Thyroid gland (tissue), 4 donors: ENCODE data around the gene COL3A1. TPM values are rescaled to one million over a fixed set of nuclear protein-coding genes. Genes with fewer than 3 reads are reported as not detected.

Experiments used
- DNase-seq, 2 donors: peaks; one replicate each; pipeline ENCODE4 v3.0.0-alpha.2; 2019
- H3K27ac ChIP-seq, 3 donors: fragments of 200-600 bp; sonication (generic); 1 replicate in 2 of 3; 2 replicates in 1 of 3; pipeline ENCODE4 v1.5.1; 2016 to 2019; ENCODE audit warnings: mild to moderate bottlenecking in 1 of 3, moderate library complexity in 1 of 3
- H3K27me3 ChIP-seq: fragments of 200-600 bp; sonication (generic); one replicate; pipeline ENCODE4 v1.5.1; 2019
- H3K36me3 ChIP-seq, 2 donors: fragments of 200-600 bp; sonication (generic); one replicate each; pipeline ENCODE4 v1.5.1; 2016 to 2019
- H3K4me1 ChIP-seq, 2 donors: fragments of 200-600 bp; sonication (generic); one replicate each; pipeline ENCODE4 v1.5.1; 2017 to 2019
- H3K4me3 ChIP-seq, 3 donors: fragments of 200-600 bp; sonication (generic); replicated peaks in 1 of 3; 1 replicate in 2 of 3; 2 replicates in 1 of 3; pipeline ENCODE4 v1.5.1; 2016; ENCODE audit warnings: mild to moderate bottlenecking in 1 of 3
- H3K9me3 ChIP-seq: fragments of 200-600 bp; sonication (generic); one replicate; pipeline ENCODE4 v1.5.1; 2017
- POLR2A ChIP-seq, 2 donors: fragments of 450-650 bp; IDR thresholded peaks; one replicate each; pipeline ENCODE4 v1.6.1; 2017; ENCODE audit warnings: antibody characterized with exemption in 2 of 2, mild to moderate bottlenecking in 2 of 2, moderate library complexity in 1 of 2
- WGBS, 2 donors: methylation state at CpG; one replicate each; pipeline ENCODE4 v1.1.5; 2017; 5-methylcytosine and 5-hydroxymethylcytosine counted together
- intact Hi-C: fragments of 100-400 bp; cut with DNase I; formaldehyde crosslinking; loops from one replicate; pipeline ENCODE4 v1.15.1; 2023
- total RNA-seq, 4 donors: library from RNA; depleted of rRNA; stranded (reverse); fragments of >200 nt; gene quantifications; one replicate each; pipeline ENCODE4 v1.2.3, GENCODE V29; 2016
- TF ChIP-seq, protein P1 (sequence below), 6 experiments: fragments of 200-600 bp in 3 of 6; fragments of 450-650 bp in 3 of 6; sonication (generic) in 3 of 6; IDR thresholded peaks; one replicate each; pipeline ENCODE4 v1.5.1; 2016 to 2019; ENCODE audit warnings: antibody characterized with exemption in 6 of 6, mild to moderate bottlenecking in 2 of 6, inconsistent platforms in 1 of 6, moderate library complexity in 1 of 6

COL3A1 gene
- total RNA-seq = 100 to 1,000 TPM in 1 of 4 donors, 10 to 100 TPM in 3; 36.4 to 151 (median 62.3) TPM

DNA sequence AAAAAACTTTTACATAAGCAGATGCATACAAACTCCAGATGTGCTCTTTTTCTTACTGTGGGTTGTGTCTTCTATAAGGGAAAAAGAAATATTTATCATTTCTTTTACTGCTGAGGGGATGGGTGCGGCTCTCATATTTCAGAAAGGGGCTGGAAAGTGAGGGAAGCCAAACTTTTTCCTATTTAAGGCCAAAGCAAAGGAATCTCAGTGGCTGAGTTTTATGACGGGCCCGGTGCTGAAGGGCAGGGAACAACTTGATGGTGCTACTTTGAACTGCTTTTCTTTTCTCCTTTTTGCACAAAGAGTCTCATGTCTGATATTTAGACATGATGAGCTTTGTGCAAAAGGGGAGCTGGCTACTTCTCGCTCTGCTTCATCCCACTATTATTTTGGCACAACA, at the start of gene COL3A1:
Gene COL3A1, plus strand, starts transcription at position 210 of the 400 bp plus-strand sequence. Its CDS starts 117 bp downstream, at position 327.
- Histone ChIP-seq H3K4me3 (peak within 1 kb of the TSS in 2 of 3 donors; percentile 4), H3K4me1 (peaks cover 3 to 5% of the 10 kb centered on the region in 2 donors), H3K9me3 (no peaks in the 10 kb centered on the region), H3K27ac (peak within 1 kb of the TSS; percentile 23 to 87 (median 47)), H3K36me3 (no peaks in the 10 kb centered on the region), H3K27me3 (no peaks in the 10 kb centered on the region)
- WGBS, 2 donors = 54 to 62% methylated on average over 4 of the region's 4 CpGs
- intact Hi-C loops = no loop called here
- TF ChIP-seq, protein P1, sequence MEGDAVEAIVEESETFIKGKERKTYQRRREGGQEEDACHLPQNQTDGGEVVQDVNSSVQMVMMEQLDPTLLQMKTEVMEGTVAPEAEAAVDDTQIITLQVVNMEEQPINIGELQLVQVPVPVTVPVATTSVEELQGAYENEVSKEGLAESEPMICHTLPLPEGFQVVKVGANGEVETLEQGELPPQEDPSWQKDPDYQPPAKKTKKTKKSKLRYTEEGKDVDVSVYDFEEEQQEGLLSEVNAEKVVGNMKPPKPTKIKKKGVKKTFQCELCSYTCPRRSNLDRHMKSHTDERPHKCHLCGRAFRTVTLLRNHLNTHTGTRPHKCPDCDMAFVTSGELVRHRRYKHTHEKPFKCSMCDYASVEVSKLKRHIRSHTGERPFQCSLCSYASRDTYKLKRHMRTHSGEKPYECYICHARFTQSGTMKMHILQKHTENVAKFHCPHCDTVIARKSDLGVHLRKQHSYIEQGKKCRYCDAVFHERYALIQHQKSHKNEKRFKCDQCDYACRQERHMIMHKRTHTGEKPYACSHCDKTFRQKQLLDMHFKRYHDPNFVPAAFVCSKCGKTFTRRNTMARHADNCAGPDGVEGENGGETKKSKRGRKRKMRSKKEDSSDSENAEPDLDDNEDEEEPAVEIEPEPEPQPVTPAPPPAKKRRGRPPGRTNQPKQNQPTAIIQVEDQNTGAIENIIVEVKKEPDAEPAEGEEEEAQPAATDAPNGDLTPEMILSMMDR (IDR thresholded peaks at IDR 0.05) = no peak
- no peak for TF ChIP-seq POLR2A (IDR thresholded peaks at IDR 0.05)
- peak in 1 of 2 donors; percentile 7 for DNase-seq

DNA sequence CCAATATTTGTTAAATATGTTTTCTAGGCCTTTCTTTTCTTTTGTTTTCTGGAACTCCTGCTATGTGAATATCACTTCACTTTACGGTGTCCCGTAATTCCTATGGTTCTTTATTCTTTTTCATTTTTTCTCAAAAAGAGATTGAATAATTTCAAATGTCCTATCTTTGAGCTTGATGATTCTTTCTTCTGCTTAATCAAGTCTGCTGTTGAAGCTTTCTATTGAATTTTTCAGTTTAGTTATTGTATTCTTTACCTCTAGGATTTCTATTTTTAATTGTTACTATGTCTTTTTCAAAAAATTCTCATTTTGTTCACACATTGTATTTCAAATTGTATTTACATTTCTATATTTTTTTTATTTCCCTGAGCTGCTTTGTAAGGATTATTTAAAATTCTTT, 45.5 kb upstream of the COL3A1 start:
- Histone ChIP-seq H3K4me1 (no peaks in the 10 kb centered on the region), H3K36me3 (no peaks in the 10 kb centered on the region), H3K9me3 (no peaks in the 10 kb centered on the region), H3K27me3 (no peaks in the 10 kb centered on the region), H3K27ac (no peak overlapping the region), H3K4me3 (no peak overlapping the region)
- intact Hi-C loops = no loop called here
- DNase-seq = no peak
- 98 to 99% methylated on average over 2 of the region's 2 CpGs for WGBS, 2 donors
- TF ChIP-seq POLR2A (IDR thresholded peaks at IDR 0.05) = no peak
- TF ChIP-seq, protein P1 (IDR thresholded peaks at IDR 0.05) = no peak

DNA sequence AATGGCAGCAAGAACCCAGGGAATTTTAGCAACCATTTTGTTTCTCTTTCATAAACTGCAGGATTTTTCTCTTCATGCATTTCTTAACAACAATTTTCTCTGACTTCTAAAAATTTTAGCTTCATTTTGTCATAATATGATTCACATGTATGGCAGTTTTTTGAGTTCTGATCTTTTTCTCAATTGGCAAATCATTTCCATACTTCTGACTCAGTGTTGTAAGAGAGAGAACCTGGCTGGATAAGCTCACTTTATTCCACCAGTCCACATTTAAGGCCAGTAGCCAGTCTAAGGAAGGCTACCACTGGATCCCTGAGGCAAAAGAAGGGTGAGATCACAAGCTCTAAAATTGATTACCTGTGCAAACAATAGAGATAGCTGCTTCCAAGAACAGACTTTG, 42.8 kb upstream of the COL3A1 start:
- H3K4me1 ChIP-seq = no peaks in the 10 kb centered on the region
- intact Hi-C loops = no loop called here
- H3K9me3 ChIP-seq = no peaks in the 10 kb centered on the region
- no peaks in the 10 kb centered on the region for H3K36me3 ChIP-seq
- TF ChIP-seq POLR2A (IDR thresholded peaks at IDR 0.05) = no peak
- TF ChIP-seq, protein P1 (IDR thresholded peaks at IDR 0.05) = no peak
- no peaks in the 10 kb centered on the region for H3K27me3 ChIP-seq
- no peak overlapping the region for H3K4me3 ChIP-seq
- H3K27ac ChIP-seq = no peak overlapping the region
- no peak for DNase-seq

DNA sequence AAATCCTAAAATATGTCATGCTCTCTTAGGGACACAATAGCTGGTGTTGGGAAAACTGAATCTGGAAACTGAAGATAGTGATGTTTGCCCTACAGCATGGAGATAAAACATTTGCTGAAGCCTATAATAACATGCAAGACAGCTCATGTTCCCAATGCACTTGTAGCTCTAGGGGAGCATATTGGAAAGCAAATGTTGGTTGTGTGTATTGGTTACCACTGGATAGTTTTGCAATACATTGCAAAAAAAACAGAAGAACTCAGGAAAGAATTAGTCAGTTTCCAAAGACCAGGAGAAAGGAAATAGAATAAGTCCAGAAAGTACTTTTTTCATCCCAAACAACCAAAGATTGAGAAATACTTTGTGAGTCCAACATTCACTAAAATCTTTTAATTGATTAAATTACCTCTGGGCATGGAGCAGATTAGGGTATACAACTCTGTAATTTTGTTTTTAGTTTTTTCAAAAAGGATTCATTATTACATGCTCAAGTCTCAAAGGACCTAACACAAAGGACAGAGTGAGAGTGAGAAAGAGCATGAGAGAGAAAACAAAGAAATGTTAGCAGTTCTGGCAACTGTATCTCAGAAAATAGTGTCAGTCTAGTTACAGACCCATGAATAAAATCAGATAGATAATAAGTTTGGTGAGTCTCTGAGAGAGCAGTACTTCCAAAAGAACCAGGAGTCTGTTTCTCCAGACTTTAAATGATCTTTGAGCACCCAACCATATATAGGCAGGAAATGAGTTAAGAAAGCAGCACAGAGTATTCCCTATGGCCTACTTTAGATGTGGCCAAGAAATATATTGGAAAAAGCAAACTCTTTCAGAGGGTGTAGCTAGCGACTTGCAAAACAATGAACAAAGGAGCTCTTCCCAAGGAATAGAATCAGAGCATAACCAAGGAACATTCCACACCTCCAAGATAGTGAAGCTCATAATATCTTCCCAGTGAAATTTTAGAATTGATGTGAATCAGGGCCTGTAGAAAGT, 36.6 kb upstream of the COL3A1 start:
- DNase-seq = no peak
- Histone ChIP-seq H3K4me3 (no peak overlapping the region), H3K36me3 (no peaks in the 10 kb centered on the region), H3K27ac (peak overlapping the region in 2 of 3 donors; percentile 57 to 85), H3K4me1 (peaks cover 6 to 12% of the 10 kb centered on the region in 2 donors), H3K9me3 (no peaks in the 10 kb centered on the region), H3K27me3 (no peaks in the 10 kb centered on the region)
- intact Hi-C loops = no loop called here
- WGBS, 2 donors = 65 to 70% methylated on average over 1 of the region's 1 CpG
- no peak for TF ChIP-seq POLR2A (IDR thresholded peaks at IDR 0.05)
- TF ChIP-seq, protein P1 (IDR thresholded peaks at IDR 0.05) = no peak

DNA sequence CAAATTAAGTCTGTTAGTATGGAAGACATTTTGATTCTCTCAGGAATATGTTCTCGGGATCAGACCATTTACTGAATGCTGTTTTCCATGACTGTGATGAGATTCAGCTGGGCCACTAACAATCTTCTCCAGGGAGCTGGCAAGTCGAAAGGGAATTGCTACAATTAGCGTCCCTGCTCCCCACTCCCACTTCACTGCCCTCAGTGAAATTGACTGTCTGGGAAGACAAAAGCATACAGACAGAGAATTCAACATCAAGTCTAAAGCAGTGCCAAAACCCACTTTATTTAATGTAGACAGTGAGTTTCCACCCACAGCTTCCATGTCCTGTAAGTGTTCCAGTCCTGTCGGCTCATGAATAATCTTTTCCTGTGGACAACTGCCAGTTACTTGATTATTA, 34.0 kb upstream of the COL3A1 start:
- no peak for DNase-seq
- Histone ChIP-seq H3K9me3 (no peaks in the 10 kb centered on the region), H3K27me3 (no peaks in the 10 kb centered on the region), H3K4me1 (peaks cover 6 to 12% of the 10 kb centered on the region in 2 donors), H3K4me3 (no peak overlapping the region), H3K36me3 (no peaks in the 10 kb centered on the region), H3K27ac (no peak overlapping the region)
- TF ChIP-seq, protein P1 (IDR thresholded peaks at IDR 0.05) = no peak
- TF ChIP-seq POLR2A (IDR thresholded peaks at IDR 0.05) = no peak
- 66 to 72% methylated on average over 4 of the region's 4 CpGs for WGBS, 2 donors
- intact Hi-C loops = no loop called here
